ENCODE measurements around the gene RASGRP2.
A peak's percentile ranks its signal among the peaks of the same experiment; 100 is the strongest.

RASGRP2 gene

GRCh38 chr11:64729851-64730382 lies 14.0 kb downstream of the RASGRP2 start:
- H3K27ac ChIP-seq (ENCODE audit: low read depth, low read length) = no peak overlapping the region
- H3K9me3 ChIP-seq (ENCODE audit: control insufficient read depth, insufficient read depth, low read length) = no peaks in the 10 kb centered on the region
- peaks cover 3% of the 10 kb centered on the region; the same call in 1 of the 2 replicates for H3K36me3 ChIP-seq (ENCODE audit: control insufficient read depth, insufficient read depth, low read length)
- no peak overlapping the region for H3K4me3 ChIP-seq (ENCODE audit: low read depth, low read length)
- H3K27me3 ChIP-seq (ENCODE audit: control insufficient read depth, insufficient read depth, low read length) = no peaks in the 10 kb centered on the region
- peaks cover 26% of the 10 kb centered on the region for H3K4me1 ChIP-seq (ENCODE audit: control insufficient read depth, insufficient read depth, low read length)
- no peak overlapping the region for H3K9ac ChIP-seq (ENCODE audit: low read depth, low read length)

GRCh38 chr11:64728757-64729365 lies 15.1 kb downstream of the RASGRP2 start:
- Histone ChIP-seq H3K4me3 (ENCODE audit: low read depth, low read length) (no peak overlapping the region), H3K27me3 (ENCODE audit: control insufficient read depth, insufficient read depth, low read length) (no peaks in the 10 kb centered on the region), H3K4me1 (ENCODE audit: control insufficient read depth, insufficient read depth, low read length) (peaks cover 30% of the 10 kb centered on the region), H3K9me3 (ENCODE audit: control insufficient read depth, insufficient read depth, low read length) (no peaks in the 10 kb centered on the region), H3K27ac (ENCODE audit: low read depth, low read length) (no peak overlapping the region), H3K36me3 (ENCODE audit: control insufficient read depth, insufficient read depth, low read length) (no peaks in the 10 kb centered on the region), H3K9ac (ENCODE audit: low read depth, low read length) (no peak overlapping the region)

GRCh38 chr11:64726867-64727530 lies 16.9 kb downstream of the RASGRP2 start:
- H3K4me3 ChIP-seq (ENCODE audit: low read depth, low read length) = no peak overlapping the region
- no peaks in the 10 kb centered on the region for H3K9me3 ChIP-seq (ENCODE audit: control insufficient read depth, insufficient read depth, low read length)
- H3K36me3 ChIP-seq (ENCODE audit: control insufficient read depth, insufficient read depth, low read length) = no peaks in the 10 kb centered on the region
- peaks cover 30% of the 10 kb centered on the region for H3K4me1 ChIP-seq (ENCODE audit: control insufficient read depth, insufficient read depth, low read length)
- H3K27me3 ChIP-seq (ENCODE audit: control insufficient read depth, insufficient read depth, low read length) = peaks cover 7% of the 10 kb centered on the region
- no peak overlapping the region for H3K27ac ChIP-seq (ENCODE audit: low read depth, low read length)
- H3K9ac ChIP-seq (ENCODE audit: low read depth, low read length) = no peak overlapping the region

GRCh38 chr11:64726211-64726641 lies 17.7 kb downstream of the RASGRP2 start:
- Histone ChIP-seq H3K36me3 (ENCODE audit: control insufficient read depth, insufficient read depth, low read length) (no peaks in the 10 kb centered on the region), H3K4me1 (ENCODE audit: control insufficient read depth, insufficient read depth, low read length) (peaks cover 26% of the 10 kb centered on the region), H3K27me3 (ENCODE audit: control insufficient read depth, insufficient read depth, low read length) (peaks cover 14% of the 10 kb centered on the region), H3K4me3 (ENCODE audit: low read depth, low read length) (no peak overlapping the region), H3K9me3 (ENCODE audit: control insufficient read depth, insufficient read depth, low read length) (no peaks in the 10 kb centered on the region), H3K9ac (ENCODE audit: low read depth, low read length) (no peak overlapping the region), H3K27ac (ENCODE audit: low read depth, low read length) (peak overlapping the region; percentile 25)

GRCh38 chr11:64724863-64725532 lies 18.9 kb downstream of the RASGRP2 start:
- Histone ChIP-seq H3K4me3 (ENCODE audit: low read depth, low read length) (no peak overlapping the region), H3K4me1 (ENCODE audit: control insufficient read depth, insufficient read depth, low read length) (peaks cover 19% of the 10 kb centered on the region; the same call in 1 of the 2 replicates), H3K27me3 (ENCODE audit: control insufficient read depth, insufficient read depth, low read length) (peaks cover 27% of the 10 kb centered on the region), H3K9ac (ENCODE audit: low read depth, low read length) (no peak overlapping the region), H3K36me3 (ENCODE audit: control insufficient read depth, insufficient read depth, low read length) (no peaks in the 10 kb centered on the region), H3K9me3 (ENCODE audit: control insufficient read depth, insufficient read depth, low read length) (no peaks in the 10 kb centered on the region), H3K27ac (ENCODE audit: low read depth, low read length) (no peak overlapping the region)

- H3K4me3 ChIP-seq (ENCODE audit: low read depth, low read length) = no peak overlapping the region
- peaks cover 29% of the 10 kb centered on the region for H3K27me3 ChIP-seq (ENCODE audit: control insufficient read depth, insufficient read depth, low read length)
- no peak overlapping the region for H3K27ac ChIP-seq (ENCODE audit: low read depth, low read length)
These were observed 19.8 kb downstream of the RASGRP2 start for GRCh38 chr11:64723907-64724862.

GRCh38 chr11:64723117-64723906 lies 20.6 kb downstream of the RASGRP2 start, which contains the start of gene NRXN2:
Gene NRXN2, minus strand, starts transcription at chr11:64723197. Its CDS starts 9,498 bp downstream, at chr11:64713699.
- H3K4me1 ChIP-seq (ENCODE audit: control insufficient read depth, insufficient read depth, low read length) = peaks cover 18% of the 10 kb centered on the region; the same call in 1 of the 2 replicates
- H3K9me3 ChIP-seq (ENCODE audit: control insufficient read depth, insufficient read depth, low read length) = no peaks in the 10 kb centered on the region
- H3K27me3 ChIP-seq (ENCODE audit: control insufficient read depth, insufficient read depth, low read length) = peaks cover 29% of the 10 kb centered on the region
- peak within 1 kb of the TSS; percentile 78 for H3K4me3 ChIP-seq (ENCODE audit: low read depth, low read length)
- peak within 1 kb of the TSS; percentile 33; the same call in 1 of the 2 replicates for H3K9ac ChIP-seq (ENCODE audit: low read depth, low read length)
- H3K27ac ChIP-seq (ENCODE audit: low read depth, low read length) = peak within 1 kb of the TSS; percentile 55
- H3K36me3 ChIP-seq (ENCODE audit: control insufficient read depth, insufficient read depth, low read length) = no peaks in the 10 kb centered on the region

More at GRCh38 chr11:64723907-64724862, 19.8 kb downstream of the RASGRP2 start:
- H3K9ac ChIP-seq (ENCODE audit: low read depth, low read length) = no peak overlapping the region
- H3K36me3 ChIP-seq (ENCODE audit: control insufficient read depth, insufficient read depth, low read length) = no peaks in the 10 kb centered on the region
- H3K9me3 ChIP-seq (ENCODE audit: control insufficient read depth, insufficient read depth, low read length) = no peaks in the 10 kb centered on the region
- H3K4me1 ChIP-seq (ENCODE audit: control insufficient read depth, insufficient read depth, low read length) = peaks cover 18% of the 10 kb centered on the region; the same call in 1 of the 2 replicates

- H3K36me3 ChIP-seq (ENCODE audit: control insufficient read depth, insufficient read depth, low read length) = no peaks in the 10 kb centered on the region
- no peak overlapping the region for H3K9ac ChIP-seq (ENCODE audit: low read depth, low read length)
- H3K4me1 ChIP-seq (ENCODE audit: control insufficient read depth, insufficient read depth, low read length) = peaks cover 18% of the 10 kb centered on the region; the same call in 1 of the 2 replicates
- H3K9me3 ChIP-seq (ENCODE audit: control insufficient read depth, insufficient read depth, low read length) = no peaks in the 10 kb centered on the region
- no peak overlapping the region for H3K4me3 ChIP-seq (ENCODE audit: low read depth, low read length)
- peaks cover 33% of the 10 kb centered on the region for H3K27me3 ChIP-seq (ENCODE audit: control insufficient read depth, insufficient read depth, low read length)
- no peak overlapping the region for H3K27ac ChIP-seq (ENCODE audit: low read depth, low read length)
These were observed 21.5 kb downstream of the RASGRP2 start for GRCh38 chr11:64722141-64723065.

GRCh38 chr11:64721359-64721699 lies 22.6 kb downstream of the RASGRP2 start:
- no peak overlapping the region for H3K27ac ChIP-seq (ENCODE audit: low read depth, low read length)
- H3K9ac ChIP-seq (ENCODE audit: low read depth, low read length) = no peak overlapping the region
- peaks cover 14% of the 10 kb centered on the region; the same call in 1 of the 2 replicates for H3K4me1 ChIP-seq (ENCODE audit: control insufficient read depth, insufficient read depth, low read length)
- H3K9me3 ChIP-seq (ENCODE audit: control insufficient read depth, insufficient read depth, low read length) = no peaks in the 10 kb centered on the region
- H3K4me3 ChIP-seq (ENCODE audit: low read depth, low read length) = no peak overlapping the region
- peaks cover 40% of the 10 kb centered on the region for H3K27me3 ChIP-seq (ENCODE audit: control insufficient read depth, insufficient read depth, low read length)
- H3K36me3 ChIP-seq (ENCODE audit: control insufficient read depth, insufficient read depth, low read length) = no peaks in the 10 kb centered on the region

Measured in HUES48 (cell line).